WTC11 (cell line): ENCODE data around the gene PAEP.

ENCODE experiments used
- CTCF ChIP-seq: fragments of 200-600 bp; IDR thresholded peaks from 2 replicates; pipeline ENCODE4 v1.8.0; 2022; ENCODE audit warnings: antibody characterized with exemption
- NFYB ChIP-seq: sonication (generic); formaldehyde crosslinking; conservative IDR thresholded peaks from 2 replicates; pipeline ENCODE4 v1.8.0; 2022; ENCODE audit warnings: low read depth, missing genetic modification reagents

DNA sequence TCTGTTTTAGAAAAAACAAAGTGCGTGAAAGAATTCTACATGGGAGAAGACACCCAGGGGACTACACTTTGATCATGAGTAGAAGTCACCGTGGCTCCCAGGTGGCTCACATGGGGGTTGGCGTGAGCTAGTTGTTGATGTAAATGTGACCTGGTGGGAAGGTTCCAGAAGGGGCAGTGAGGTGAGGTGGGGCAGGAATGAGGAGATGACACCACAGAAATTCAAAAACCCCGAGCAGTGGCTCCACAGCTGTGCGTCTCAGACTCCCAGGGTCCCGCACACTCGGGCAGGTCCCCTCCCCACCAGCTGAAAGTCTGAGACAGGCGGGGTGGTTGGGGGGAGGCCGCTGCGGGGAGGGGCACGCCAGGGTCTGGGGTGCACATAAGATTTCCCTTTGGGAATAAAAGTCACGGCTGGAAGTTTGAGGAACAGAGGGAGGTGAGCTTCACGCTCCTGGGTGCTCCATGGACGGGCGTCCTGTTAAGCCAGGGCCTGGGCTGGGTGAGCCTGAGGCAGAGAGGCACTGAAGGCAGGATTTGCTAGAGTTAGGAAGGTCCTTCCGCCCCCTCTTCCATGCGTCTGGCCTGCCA lies 47.9 kb downstream of the PAEP start:
- TF ChIP-seq CTCF, result no peak
- no peak for TF ChIP-seq NFYB (CRISPR knock-in tag)
